Mesendoderm (in vitro differentiated cells): ENCODE measurements around the gene BRSK1.

Experiments used
- DNase-seq: peaks from one replicate; pipeline ENCODE4 v3.0.0; 2013
- H2AK5ac ChIP-seq: 2 replicates; pipeline ENCODE4 v1.6.1; 2013; ENCODE audit warnings: low read length, inconsistent platforms
- H2BK120ac ChIP-seq: 2 replicates; pipeline ENCODE4 v1.6.1; 2013; ENCODE audit warnings: low read depth, mild to moderate bottlenecking, low read length, moderate library complexity, mixed read lengths
- H2BK15ac ChIP-seq: replicated peaks from 2 replicates; pipeline ENCODE4 v1.6.1; 2013; ENCODE audit warnings: low read depth, mild to moderate bottlenecking, moderate library complexity
- H2BK5ac ChIP-seq: 2 replicates; pipeline ENCODE4 v1.6.1; 2013; ENCODE audit warnings: low read length, inconsistent platforms
- H3K18ac ChIP-seq: 2 replicates; pipeline ENCODE4 v1.6.1; 2013; ENCODE audit warnings: mild to moderate bottlenecking, low read length, mixed read lengths
- H3K23ac ChIP-seq: one replicate; pipeline ENCODE4 v1.6.1; 2013; ENCODE audit warnings: low read length
- H3K27ac ChIP-seq: 2 replicates; pipeline ENCODE4 v1.5.1; 2013; ENCODE audit warnings: low read depth, mild to moderate bottlenecking, inconsistent platforms, low read length, moderate library complexity
- H3K27me3 ChIP-seq: 2 replicates; pipeline ENCODE4 v1.6.1; 2013; ENCODE audit warnings: low read length, control low read depth, mild to moderate bottlenecking, inconsistent platforms; ENCODE audit not compliant: insufficient read depth, poor library complexity
- H3K36me3 ChIP-seq: 2 replicates; pipeline ENCODE4 v1.6.1; 2013; ENCODE audit warnings: low read length, inconsistent platforms; ENCODE audit not compliant: control insufficient read depth, insufficient read depth
- H3K4ac ChIP-seq: one replicate; pipeline ENCODE4 v1.6.1; 2013; ENCODE audit warnings: low read depth, mild to moderate bottlenecking, low read length, moderate library complexity
- H3K4me1 ChIP-seq: 2 replicates; pipeline ENCODE4 v1.6.1; 2013; ENCODE audit warnings: low read depth, low read length, inconsistent platforms; ENCODE audit not compliant: control insufficient read depth
- H3K4me2 ChIP-seq: 2 replicates; pipeline ENCODE4 v1.6.1; 2013; ENCODE audit warnings: low read length
- H3K4me3 ChIP-seq: 2 replicates; pipeline ENCODE4 v1.5.1; 2013; ENCODE audit warnings: mild to moderate bottlenecking, low read length
- H3K56ac ChIP-seq: one replicate; pipeline ENCODE4 v1.6.1; 2013; ENCODE audit warnings: low read length
- H3K79me1 ChIP-seq: 2 replicates; pipeline ENCODE4 v1.6.1; 2013; ENCODE audit warnings: low read length, inconsistent platforms
- H3K79me2 ChIP-seq: 2 replicates; pipeline ENCODE4 v1.6.1; 2013; ENCODE audit warnings: mild to moderate bottlenecking, low read length; ENCODE audit not compliant: control insufficient read depth, insufficient read depth
- H3K9ac ChIP-seq: 2 replicates; pipeline ENCODE4 v1.6.1; 2013; ENCODE audit warnings: low read length, inconsistent platforms
- H4K5ac ChIP-seq: one replicate; pipeline ENCODE4 v1.6.1; 2013; ENCODE audit warnings: low read length
- H4K8ac ChIP-seq: one replicate; pipeline ENCODE4 v1.6.1; 2013; ENCODE audit warnings: low read depth, mild to moderate bottlenecking, control low read depth, low read length, moderate library complexity
- WGBS: extraction: QIAGEN DNeasy Blood & Tissue Kit; methylation state at CpG from one replicate; pipeline ENCODE4 v1.1.7; 2013; ENCODE audit warnings: low lambda C conversion rate, missing lambda C conversion rate; ENCODE audit not compliant: insufficient coverage; ENCODE audit errors: extremely low coverage; 5-methylcytosine and 5-hydroxymethylcytosine counted together

BRSK1 gene

GRCh38 chr19:55256562-55257460 is 27.0 kb upstream of the BRSK1 start:
- Histone ChIP-seq H3K4ac (no peak overlapping the region), H2AK5ac (no peak overlapping the region), H3K79me2 (peaks cover 61% of the 10 kb centered on the region), H3K36me3 (no peaks in the 10 kb centered on the region), H2BK120ac (no peak overlapping the region), H4K8ac (no peak overlapping the region), H3K9ac (peak overlapping the region; percentile 99), H3K4me3 (no peak overlapping the region), H4K5ac (no peak overlapping the region), H3K27ac (no peak overlapping the region), H3K79me1 (peaks cover 32% of the 10 kb centered on the region), H3K23ac (no peak overlapping the region), H3K4me1 (peaks cover 7% of the 10 kb centered on the region), H3K4me2 (peak overlapping the region; percentile 91), H3K27me3 (no peaks in the 10 kb centered on the region), H2BK15ac (no peak overlapping the region), H2BK5ac (no peak overlapping the region), H3K18ac (no peak overlapping the region), H3K56ac (peak overlapping the region; percentile 99)
- no CpG with 5 or more reads among the region's 22 CpGs for WGBS
- DNase-seq: no peak

- no peak overlapping the region for H2AK5ac ChIP-seq
- H3K36me3 ChIP-seq: no peaks in the 10 kb centered on the region
- H3K9ac ChIP-seq: peak overlapping the region; percentile 99
- peaks cover 7% of the 10 kb centered on the region for H3K4me1 ChIP-seq
- no CpG with 5 or more reads among the region's 51 CpGs for WGBS
- H3K4ac ChIP-seq: peak overlapping the region; percentile 63
- H3K23ac ChIP-seq: no peak overlapping the region
- H3K27me3 ChIP-seq: no peaks in the 10 kb centered on the region
- H3K18ac ChIP-seq: peak overlapping the region; percentile 3
- H3K27ac ChIP-seq: no peak overlapping the region
- peak; percentile 40 for DNase-seq
- no peak overlapping the region for H2BK15ac ChIP-seq
- H4K8ac ChIP-seq: no peak overlapping the region
- no peak overlapping the region for H2BK5ac ChIP-seq
- H3K4me3 ChIP-seq: peak overlapping the region; percentile 83
- H4K5ac ChIP-seq: no peak overlapping the region
- H2BK120ac ChIP-seq: no peak overlapping the region
- peak overlapping the region; percentile 99 for H3K56ac ChIP-seq
- peak overlapping the region; percentile 91 for H3K4me2 ChIP-seq
- peaks cover 31% of the 10 kb centered on the region for H3K79me1 ChIP-seq
- H3K79me2 ChIP-seq: peaks cover 55% of the 10 kb centered on the region
These were observed 26.1 kb upstream of the BRSK1 start for GRCh38 chr19:55257461-55258420.

- Histone ChIP-seq H2BK120ac (no peak overlapping the region), H4K5ac (no peak overlapping the region), H3K4me1 (peaks cover 7% of the 10 kb centered on the region), H2AK5ac (no peak overlapping the region), H4K8ac (no peak overlapping the region), H3K27me3 (no peaks in the 10 kb centered on the region), H3K4ac (peak overlapping the region; percentile 63), H2BK5ac (peak overlapping the region; percentile 78), H3K79me2 (peaks cover 47% of the 10 kb centered on the region), H3K27ac (peak overlapping the region; percentile 76), H3K4me3 (peak overlapping the region; percentile 94), H3K23ac (peak overlapping the region; percentile 91), H3K4me2 (peak overlapping the region; percentile 38), H3K18ac (peak overlapping the region; percentile 3), H3K56ac (peak overlapping the region; percentile 99), H3K36me3 (no peaks in the 10 kb centered on the region), H3K9ac (peak overlapping the region; percentile 99), H3K79me1 (peaks cover 31% of the 10 kb centered on the region), H2BK15ac (no peak overlapping the region)
- no peak for DNase-seq
- WGBS: no CpG with 5 or more reads among the region's 53 CpGs
These were observed 25.3 kb upstream of the BRSK1 start for GRCh38 chr19:55258476-55258827.

- H3K4me2 ChIP-seq: peak within 1 kb of the TSS; percentile 91
- DNase-seq: peak; percentile 99
- H3K79me2 ChIP-seq: peaks cover 42% of the 10 kb centered on the region
- no peak within 1 kb of the TSS for H4K5ac ChIP-seq
- peak within 1 kb of the TSS; percentile 94 for H4K8ac ChIP-seq
- no CpG with 5 or more reads among the region's 76 CpGs for WGBS
- no peaks in the 10 kb centered on the region for H3K27me3 ChIP-seq
- peak within 1 kb of the TSS; percentile 94 for H3K4me3 ChIP-seq
- peak within 1 kb of the TSS; percentile 65 for H3K18ac ChIP-seq
- no peak within 1 kb of the TSS for H2BK15ac ChIP-seq
- no peaks in the 10 kb centered on the region for H3K36me3 ChIP-seq
- H3K23ac ChIP-seq: peak within 1 kb of the TSS; percentile 91
- H2BK5ac ChIP-seq: peak within 1 kb of the TSS; percentile 78
- no peak within 1 kb of the TSS for H2AK5ac ChIP-seq
- peaks cover 7% of the 10 kb centered on the region for H3K4me1 ChIP-seq
- H3K27ac ChIP-seq: peak within 1 kb of the TSS; percentile 94
- H3K4ac ChIP-seq: peak within 1 kb of the TSS; percentile 81
- H3K9ac ChIP-seq: peak within 1 kb of the TSS; percentile 99
- peaks cover 30% of the 10 kb centered on the region for H3K79me1 ChIP-seq
- peak within 1 kb of the TSS; percentile 99 for H3K56ac ChIP-seq
- H2BK120ac ChIP-seq: no peak within 1 kb of the TSS
These were observed 24.8 kb upstream of the BRSK1 start, which contains the start of gene PPP6R1 for GRCh38 chr19:55258828-55259539. Gene PPP6R1, minus strand, starts transcription at chr19:55259017. Its CDS starts 11,914 bp downstream, at chr19:55247103.

- no peak overlapping the region for H2BK15ac ChIP-seq
- peaks cover 26% of the 10 kb centered on the region for H3K79me1 ChIP-seq
- H4K8ac ChIP-seq: peak overlapping the region; percentile 94
- H3K18ac ChIP-seq: peak overlapping the region; percentile 65
- no peak overlapping the region for H4K5ac ChIP-seq
- no peaks in the 10 kb centered on the region for H3K27me3 ChIP-seq
- H3K9ac ChIP-seq: peak overlapping the region; percentile 85
- DNase-seq: peak; percentile 39
- peak overlapping the region; percentile 75 for H3K4me2 ChIP-seq
- peak overlapping the region; percentile 15 for H3K4me3 ChIP-seq
- H3K23ac ChIP-seq: no peak overlapping the region
- H2BK5ac ChIP-seq: peak overlapping the region; percentile 27
- peak overlapping the region; percentile 92 for H3K56ac ChIP-seq
- no peak overlapping the region for H2AK5ac ChIP-seq
- peaks cover 35% of the 10 kb centered on the region for H3K79me2 ChIP-seq
- no CpG with 5 or more reads among the region's 29 CpGs for WGBS
- H3K4me1 ChIP-seq: peaks cover 7% of the 10 kb centered on the region
- peak overlapping the region; percentile 81 for H3K4ac ChIP-seq
- H3K27ac ChIP-seq: peak overlapping the region; percentile 94
- H3K36me3 ChIP-seq: no peaks in the 10 kb centered on the region
- H2BK120ac ChIP-seq: no peak overlapping the region
These were observed 24.1 kb upstream of the BRSK1 start for GRCh38 chr19:55259540-55260210.
